Measurements from ENCODE around the gene TRIM71. TPM values are rescaled to one million over a fixed set of nuclear protein-coding genes. Genes with fewer than 3 reads are reported as not detected.
"Not testable (repeated sequence)": the region's sequence is repeated elsewhere in the genome, so short reads cannot be mapped to it uniquely, and the experiment has no call there.

TRIM71 gene
- total RNA-seq, 1 experiment from 2014 or later, result 0.17 TPM

- ChIA-PET CTCF (interaction anchor here (0.5 kb wide), 1 partner anchor 9 kb away, joined by 4 read pairs; no protein-coding TSS in a partner anchor), POLR2A (no interaction called here), RAD21 (ENCODE audit: low non-redundant PET in 1 of 2, low total read pairs in 2 of 2, uncharacterized antibody in 2 of 2, unreplicated experiment in 2 of 2) (no interaction called here)
- no TSS peak for BruUV-seq (replicated peaks)
- no peak overlapping the region for H3K4me3 ChIP-seq (replicated peaks in 1 of 2; ENCODE audit: low read depth in 1 of 2, low read length in 2 of 2)
- H3K79me2 ChIP-seq (ENCODE audit: insufficient read depth, low read length), result no peaks in the 10 kb centered on the region
- H3K4me2 ChIP-seq (ENCODE audit: low read length), result no peak overlapping the region
- no peaks in the 10 kb centered on the region for H3K9me3 ChIP-seq (ENCODE audit: control insufficient read depth in 1 of 2, insufficient read depth in 1 of 2, low read depth in 1 of 2, low read length in 2 of 2)
- H3K36me3 ChIP-seq (ENCODE audit: control insufficient read depth in 1 of 2, insufficient read depth in 2 of 2, low read length in 2 of 2), result no peaks in the 10 kb centered on the region
- H4K20me1 ChIP-seq (ENCODE audit: insufficient read depth), result no peaks in the 10 kb centered on the region
- H3K9me2 ChIP-seq (ENCODE audit: insufficient read depth), result no peaks in the 10 kb centered on the region
- H3K9ac ChIP-seq (ENCODE audit: low read length), result no peak overlapping the region
- no peaks in the 10 kb centered on the region for H3K4me1 ChIP-seq (ENCODE audit: control insufficient read depth in 1 of 2, insufficient read depth in 2 of 2, low read length in 2 of 2)
- H3K27me3 ChIP-seq (ENCODE audit: insufficient read depth, low read length), result no peaks in the 10 kb centered on the region
- no peak for ATAC-seq
- no peak overlapping the region for H2AFZ ChIP-seq (ENCODE audit: low read depth, low read length, poor library complexity, severe bottlenecking)
- DNase-seq (ENCODE audit: low read depth, low spot score), result no peak
- intact Hi-C loops (cut with micrococcal nuclease), result no loop called here
- TF ChIP-seq MAX (IDR thresholded peaks at IDR 0.05), result no peak
- TF ChIP-seq SIN3A (IDR thresholded peaks at IDR 0.05; ENCODE audit: low read depth), result no peak
- TF ChIP-seq EZH2phosphoT487 (IDR thresholded peaks at IDR 0.05; ENCODE audit: borderline replicate concordance), result no peak
- TF ChIP-seq SRF (IDR thresholded peaks at IDR 0.05; ENCODE audit: low read depth), result no peak
- TF ChIP-seq POLR2A (IDR thresholded peaks at IDR 0.05; ENCODE audit: borderline replicate concordance, extremely low read depth, insufficient read depth, insufficient read length), result no peak
- TF ChIP-seq CEBPB (IDR thresholded peaks at IDR 0.05; ENCODE audit: low read depth), result no peak
- no peak for TF ChIP-seq EGR1 (IDR thresholded peaks at IDR 0.05; ENCODE audit: low read depth)
- TF ChIP-seq ZBTB33 (IDR thresholded peaks at IDR 0.05; ENCODE audit: extremely low read depth, insufficient replicate concordance, low read length), result no peak
- TF ChIP-seq FOSL1 (IDR thresholded peaks at IDR 0.05; ENCODE audit: low read depth), result no peak
- TF ChIP-seq ZFX (IDR thresholded peaks at IDR 0.05), result no peak
- H3K27ac ChIP-seq (ENCODE audit: low read depth, low read length), result no peak overlapping the region
Measured at GRCh38 chr3:32794487-32795308, 23.1 kb upstream of the TRIM71 start.

- H2AFZ ChIP-seq (ENCODE audit: low read depth, low read length, poor library complexity, severe bottlenecking); H3K27me3 ChIP-seq (ENCODE audit: insufficient read depth, low read length); H3K36me3 ChIP-seq (ENCODE audit: control insufficient read depth in 1 of 2, insufficient read depth in 2 of 2, low read length in 2 of 2); RAD21 ChIA-PET (ENCODE audit: low non-redundant PET in 1 of 2, low total read pairs in 2 of 2, uncharacterized antibody in 2 of 2, unreplicated experiment in 2 of 2); H3K9ac ChIP-seq (ENCODE audit: low read length); H3K4me1 ChIP-seq (ENCODE audit: control insufficient read depth in 1 of 2, insufficient read depth in 2 of 2, low read length in 2 of 2); DNase-seq (ENCODE audit: low read depth, low spot score); H3K9me3 ChIP-seq (ENCODE audit: control insufficient read depth in 1 of 2, insufficient read depth in 1 of 2, low read depth in 1 of 2, low read length in 2 of 2); H3K4me3 ChIP-seq (replicated peaks in 1 of 2; ENCODE audit: low read depth in 1 of 2, low read length in 2 of 2); H3K9me2 ChIP-seq (ENCODE audit: insufficient read depth); ATAC-seq; H4K20me1 ChIP-seq (ENCODE audit: insufficient read depth); H3K4me2 ChIP-seq (ENCODE audit: low read length); CTCF ChIA-PET; H3K79me2 ChIP-seq (ENCODE audit: insufficient read depth, low read length); intact Hi-C loops (cut with micrococcal nuclease); POLR2A ChIA-PET; H3K27ac ChIP-seq (ENCODE audit: low read depth, low read length); BruUV-seq (replicated peaks): not testable (repeated sequence)
Measured at GRCh38 chr3:32796384-32796950, 21.3 kb upstream of the TRIM71 start.

All from HCT116 (cell line).